MM.1S (cell line): ENCODE measurements around the gene ARPIN.

Experiments used
- DNase-seq: peaks from one replicate; pipeline ENCODE4 v3.0.0-alpha.2; 2015
- H2AFZ ChIP-seq: fragments of 300-600 bp; sonication (generic); 2 replicates; pipeline ENCODE4 v1.6.0; 2016; ENCODE audit warnings: antibody characterized with exemption, low read length
- H3F3A ChIP-seq: fragments of 300-600 bp; sonication (generic); 2 replicates; pipeline ENCODE4 v1.6.1; 2016; ENCODE audit warnings: mild to moderate bottlenecking, antibody characterized with exemption, low read length, moderate library complexity, mixed read lengths; ENCODE audit not compliant: insufficient read depth
- H3K27ac ChIP-seq: fragments of 300-600 bp; sonication (generic); 2 replicates; pipeline ENCODE4 v1.5.1; 2016; ENCODE audit warnings: mild to moderate bottlenecking, low read length
- H3K27me3 ChIP-seq: fragments of 300-600 bp; sonication (generic); replicated peaks from 2 replicates; pipeline ENCODE4 v1.6.0; 2016; ENCODE audit warnings: low read length; ENCODE audit not compliant: insufficient read depth
- H3K36me3 ChIP-seq: fragments of 300-600 bp; sonication (generic); replicated peaks from 2 replicates; pipeline ENCODE4 v1.6.1; 2016; ENCODE audit warnings: mild to moderate bottlenecking, low read length, mixed read lengths; ENCODE audit not compliant: insufficient read depth
- H3K4me1 ChIP-seq: fragments of 300-600 bp; sonication (generic); 2 replicates; pipeline ENCODE4 v1.6.1; 2016; ENCODE audit warnings: low read length, mixed read lengths
- H3K4me2 ChIP-seq: fragments of 300-600 bp; sonication (generic); 2 replicates; pipeline ENCODE4 v1.6.0; 2016; ENCODE audit warnings: low read depth, low read length
- H3K4me3 ChIP-seq: fragments of 300-600 bp; sonication (generic); 2 replicates; pipeline ENCODE4 v1.5.1; 2016; ENCODE audit warnings: low read length, mixed read lengths
- H3K79me2 ChIP-seq: fragments of 300-600 bp; sonication (generic); 2 replicates; pipeline ENCODE4 v1.6.1; 2016; ENCODE audit warnings: mixed run types, low read length, mixed read lengths
- H3K9ac ChIP-seq: fragments of 300-600 bp; sonication (generic); 2 replicates; pipeline ENCODE4 v1.6.1; 2016; ENCODE audit warnings: low read length, mixed read lengths
- H3K9me2 ChIP-seq: fragments of 300-600 bp; sonication (generic); replicated peaks from 2 replicates; pipeline ENCODE4 v1.6.1; 2016; ENCODE audit warnings: mild to moderate bottlenecking, low read length, mixed read lengths; ENCODE audit not compliant: insufficient read depth
- H3K9me3 ChIP-seq: fragments of 300-600 bp; sonication (generic); replicated peaks from 2 replicates; pipeline ENCODE4 v1.6.1; 2016; ENCODE audit warnings: mild to moderate bottlenecking, low read length, mixed read lengths; ENCODE audit not compliant: insufficient read depth
- H4K20me1 ChIP-seq: fragments of 300-600 bp; sonication (generic); 2 replicates; pipeline ENCODE4 v1.6.1; 2016; ENCODE audit warnings: mild to moderate bottlenecking, low read length, moderate library complexity, mixed read lengths; ENCODE audit not compliant: insufficient read depth
- CTCF ChIP-seq: fragments of 300-600 bp; sonication (generic); IDR thresholded peaks from 2 replicates; pipeline ENCODE4 v1.5.1; 2016; ENCODE audit warnings: antibody characterized with exemption, low read length, mixed read lengths
- EZH2 ChIP-seq: fragments of 300-600 bp; sonication (generic); optimal IDR thresholded peaks from 2 replicates; pipeline ENCODE3; 2017; ENCODE audit warnings: low read depth, mild to moderate bottlenecking, antibody characterized with exemption, low read length, mixed read lengths
- EZH2phosphoT487 ChIP-seq: fragments of 300-600 bp; sonication (generic); IDR thresholded peaks from 2 replicates; pipeline ENCODE4 v1.6.1; 2018; ENCODE audit warnings: antibody characterized with exemption, low read length

The ARPIN gene

GRCh38 chr15:89860891-89861290 lies 51.9 kb downstream of the ARPIN start:
- Histone ChIP-seq H3K4me1 (peaks cover 44% of the 10 kb centered on the region), H3K9me3 (no peaks in the 10 kb centered on the region), H3K27ac (peak overlapping the region; percentile 63), H3K36me3 (no peaks in the 10 kb centered on the region), H3K27me3 (no peaks in the 10 kb centered on the region), H3K9me2 (no peaks in the 10 kb centered on the region), H3K79me2 (peaks cover 6% of the 10 kb centered on the region; the same call in 1 of the 2 replicates), H3K9ac (peak overlapping the region; percentile 7; the same call in 1 of the 2 replicates), H3K4me2 (peak overlapping the region; percentile 45), H2AFZ (no peak overlapping the region), H4K20me1 (no peaks in the 10 kb centered on the region), H3K4me3 (0 out of 2 replicates have a peak overlapping the region, but pooled peaks have one; percentile 12), H3F3A (peaks cover 19% of the 10 kb centered on the region)
- TF ChIP-seq EZH2 (no peak), EZH2phosphoT487 (no peak), CTCF (no peak)
- DNase-seq: peak; percentile 58

- Histone ChIP-seq H3K79me2 (peaks cover 6% of the 10 kb centered on the region; the same call in 1 of the 2 replicates), H4K20me1 (no peaks in the 10 kb centered on the region), H3K9ac (peak overlapping the region; percentile 7; the same call in 1 of the 2 replicates), H3K36me3 (no peaks in the 10 kb centered on the region), H3F3A (peaks cover 19% of the 10 kb centered on the region), H3K27ac (peak overlapping the region; percentile 63), H3K4me1 (peaks cover 44% of the 10 kb centered on the region), H3K9me2 (no peaks in the 10 kb centered on the region), H3K4me2 (peak overlapping the region; percentile 45), H3K4me3 (0 out of 2 replicates have a peak overlapping the region, but pooled peaks have one; percentile 12), H3K9me3 (no peaks in the 10 kb centered on the region), H2AFZ (no peak overlapping the region), H3K27me3 (no peaks in the 10 kb centered on the region)
- TF ChIP-seq EZH2 (no peak), CTCF (no peak), EZH2phosphoT487 (no peak)
- peak; percentile 64 for DNase-seq
Observed at GRCh38 chr15:89860431-89860830, 52.3 kb downstream of the ARPIN start.

DNA sequence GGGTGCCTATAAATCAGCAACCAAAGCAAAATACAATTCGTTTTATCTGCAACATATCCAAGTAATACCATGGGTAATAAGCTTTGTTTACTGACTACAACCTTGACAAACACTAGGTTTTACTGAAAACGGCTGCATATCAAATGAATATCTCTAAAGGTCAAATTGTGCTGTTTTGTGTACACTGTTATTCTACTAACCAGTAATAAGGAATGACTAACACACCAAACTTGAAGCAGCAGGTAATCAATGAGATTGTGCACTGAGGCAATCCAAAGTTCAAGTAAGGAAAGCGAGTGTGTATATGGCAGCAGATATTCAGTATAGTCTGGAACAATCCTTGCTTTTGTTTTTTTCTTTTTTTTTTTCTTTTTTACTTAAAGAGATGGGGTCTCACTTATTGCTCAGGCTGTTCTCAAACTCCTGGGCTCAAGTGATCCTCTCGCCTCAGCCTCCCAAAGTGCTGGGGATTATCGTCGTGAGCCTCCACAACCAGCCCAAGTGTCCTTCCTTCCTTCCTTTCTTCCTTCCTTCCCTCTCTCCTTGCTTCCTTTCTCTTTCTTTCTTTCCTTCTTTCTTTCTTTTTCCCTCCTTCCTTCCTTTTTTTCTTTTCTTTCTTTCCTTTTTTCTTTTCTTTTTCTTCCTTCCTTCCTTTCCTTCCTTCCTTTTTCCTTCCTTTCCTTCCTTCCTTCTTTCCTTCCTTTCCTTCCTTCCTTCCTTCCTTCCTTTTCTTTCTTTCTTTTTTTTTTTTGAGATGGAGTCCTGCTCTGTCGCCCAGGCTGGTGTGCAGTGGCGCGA lies 53.9 kb downstream of the ARPIN start:
- Histone ChIP-seq H3K27me3 (no peaks in the 10 kb centered on the region), H3K4me2 (no peak overlapping the region), H3K9ac (no peak overlapping the region), H3K27ac (no peak overlapping the region), H4K20me1 (no peaks in the 10 kb centered on the region), H3K4me1 (peaks cover 39% of the 10 kb centered on the region), H3K9me2 (no peaks in the 10 kb centered on the region), H3F3A (peaks cover 16% of the 10 kb centered on the region), H3K36me3 (no peaks in the 10 kb centered on the region), H3K9me3 (no peaks in the 10 kb centered on the region), H2AFZ (no peak overlapping the region), H3K79me2 (peaks cover 6% of the 10 kb centered on the region; the same call in 1 of the 2 replicates), H3K4me3 (no peak overlapping the region)
- no peak for DNase-seq
- no peak for TF ChIP-seq EZH2phosphoT487
- no peak for TF ChIP-seq EZH2
- TF ChIP-seq CTCF: no peak
